Articular chondrocyte of knee joint (primary cell): ENCODE data around the gene CACNA2D3. TPM values are rescaled to one million over a fixed set of nuclear protein-coding genes. Genes with fewer than 3 reads are reported as not detected.

Experiments used
- total RNA-seq: library from RNA; depleted of rRNA; stranded (reverse); fragments of >200 nt; gene quantifications from 2 replicates; pipeline ENCODE4 v1.2.3, GENCODE V29; 2012

The CACNA2D3 gene
- total RNA-seq, result 7.3 and 17.7 TPM in 2 replicates

DNA sequence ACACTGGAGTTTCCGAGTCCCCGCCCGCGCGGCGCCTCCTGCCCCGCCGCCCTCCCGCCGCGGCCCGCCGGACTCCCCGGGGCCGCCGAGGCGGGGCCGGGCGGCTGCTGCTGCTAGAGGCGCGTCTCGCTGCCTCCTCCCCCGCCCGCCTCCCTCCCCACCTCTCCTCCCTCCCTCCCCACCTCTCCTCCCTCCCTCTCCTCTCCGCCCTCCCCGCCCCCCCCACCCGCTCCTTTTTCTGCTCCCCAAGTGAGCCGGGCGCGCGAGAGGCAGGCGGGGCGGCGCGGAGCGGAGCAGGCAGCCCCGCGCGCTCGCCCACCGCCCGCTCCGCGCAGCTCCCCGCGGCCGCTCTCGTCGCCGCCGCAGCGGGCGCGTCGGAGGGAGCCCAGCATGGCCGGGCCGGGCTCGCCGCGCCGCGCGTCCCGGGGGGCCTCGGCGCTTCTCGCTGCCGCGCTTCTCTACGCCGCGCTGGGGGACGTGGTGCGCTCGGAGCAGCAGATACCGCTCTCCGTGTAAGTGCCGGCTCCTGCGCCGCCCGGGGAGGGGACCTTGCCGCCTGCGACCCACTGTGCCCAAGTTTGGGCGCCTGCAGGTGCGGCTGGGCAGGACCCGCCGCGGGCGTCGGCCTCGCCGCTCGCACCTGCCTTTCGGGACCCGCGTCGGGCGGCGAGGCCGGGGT lies at the start of gene CACNA2D3:
Gene CACNA2D3 (plus strand): TSS at position 229 of the 679 bp plus-strand sequence.

DNA sequence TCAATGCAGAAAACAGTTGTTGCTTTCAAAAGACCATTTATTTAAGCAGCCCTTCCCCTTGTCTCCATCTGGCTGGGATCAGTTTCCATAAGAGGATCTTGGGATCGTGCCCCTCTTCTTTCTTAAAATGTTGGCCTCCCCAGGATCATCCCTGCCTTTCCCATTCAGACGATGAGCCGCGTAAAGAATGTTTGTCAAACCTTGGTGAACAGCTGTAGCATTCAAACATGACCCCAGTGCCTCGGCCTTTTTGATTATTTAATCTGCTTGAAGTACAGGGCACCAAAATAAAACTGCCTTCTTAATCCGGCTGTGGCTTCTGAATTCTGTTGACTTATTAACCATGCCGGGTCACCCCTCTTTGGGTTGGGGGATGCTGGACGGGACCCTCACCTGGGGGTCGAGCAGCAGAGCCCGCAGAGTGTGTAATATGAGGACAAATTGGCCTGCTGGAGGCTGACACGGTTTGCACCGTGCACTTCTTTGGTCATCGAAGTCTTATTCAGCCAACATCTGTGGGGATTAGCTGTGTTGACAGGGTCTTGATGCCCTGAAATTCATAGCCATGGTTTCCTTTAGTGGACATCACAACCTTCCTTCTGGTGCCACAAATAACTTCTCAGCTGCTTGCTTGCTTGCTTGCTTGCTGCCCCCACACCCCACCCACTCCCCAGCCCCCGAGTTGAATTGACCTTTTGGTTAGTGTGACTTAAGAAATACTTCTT lies 805.9 kb downstream of the CACNA2D3 start, which contains the start of gene LRTM1:
Gene LRTM1 (minus strand): TSS at position 14 of the 725 bp plus-strand sequence. CDS start 148 bp downstream, outside the sequence.

Other genes with a start within 250 kb of the CACNA2D3 start
- 33.1 and 38.5 TPM in 2 replicates for gene ACTR8, start 240.4 kb upstream of the CACNA2D3 start, total RNA-seq
- 23.8 and 28.2 TPM in 2 replicates for gene SELENOK, start 230.7 kb upstream of the CACNA2D3 start, total RNA-seq